H9 (cell line): Measurements from ENCODE around the gene CCNF. TPM values are rescaled to one million over a fixed set of nuclear protein-coding genes. Genes with fewer than 3 reads are reported as not detected.

Experiments
- DNase-seq: peaks from one replicate; pipeline ENCODE4 v3.0.0-alpha.2; 2017
- H2AFZ ChIP-seq: one replicate; pipeline ENCODE4 v1.6.1; 2013; ENCODE audit warnings: mild to moderate bottlenecking, low read length, control low read depth, moderate library complexity
- H2AK5ac ChIP-seq: 2 replicates; pipeline ENCODE4 v1.6.1; 2013; ENCODE audit warnings: low read length, control low read depth, mixed read lengths; ENCODE audit not compliant: insufficient read length
- H2BK120ac ChIP-seq: one replicate; pipeline ENCODE4 v1.6.1; 2013; ENCODE audit warnings: low read depth, mild to moderate bottlenecking, low read length, control low read depth, inconsistent platforms; ENCODE audit not compliant: poor library complexity, severe bottlenecking
- H2BK12ac ChIP-seq: 2 replicates; pipeline ENCODE4 v1.6.1; 2013; ENCODE audit warnings: low read length, control low read depth, mixed read lengths, low read depth; ENCODE audit not compliant: insufficient read length
- H2BK15ac ChIP-seq: 2 replicates; pipeline ENCODE4 v1.6.1; 2013; ENCODE audit warnings: low read depth, low read length, control low read depth
- H2BK20ac ChIP-seq: one replicate; pipeline ENCODE4 v1.6.1; 2013; ENCODE audit warnings: low read depth, mild to moderate bottlenecking, low read length, control low read depth, inconsistent platforms; ENCODE audit not compliant: poor library complexity, severe bottlenecking
- H2BK5ac ChIP-seq: 2 replicates; pipeline ENCODE4 v1.6.1; 2013; ENCODE audit warnings: low read length, control low read depth, mixed read lengths; ENCODE audit not compliant: insufficient read length
- H3K14ac ChIP-seq: 2 replicates; pipeline ENCODE4 v1.6.1; 2013; ENCODE audit warnings: low read length, control low read depth; ENCODE audit not compliant: insufficient read depth
- H3K18ac ChIP-seq: 2 replicates; pipeline ENCODE4 v1.6.1; 2013; ENCODE audit warnings: low read depth, mild to moderate bottlenecking, mixed read lengths, low read length, control low read depth; ENCODE audit not compliant: insufficient read length
- H3K23ac ChIP-seq: 2 replicates; pipeline ENCODE4 v1.6.1; 2013; ENCODE audit warnings: low read length, control low read depth, mixed read lengths, low read depth; ENCODE audit not compliant: insufficient read length
- H3K23me2 ChIP-seq: 2 replicates; pipeline ENCODE4 v1.6.1; 2013; ENCODE audit warnings: low read depth, mild to moderate bottlenecking, mixed read lengths, low read length, control low read depth; ENCODE audit not compliant: insufficient read length, poor library complexity, severe bottlenecking
- H3K27ac ChIP-seq: 2 replicates; pipeline ENCODE4 v1.5.1; 2013; ENCODE audit warnings: low read length, control low read depth, mixed read lengths, low read depth; ENCODE audit not compliant: insufficient read length
- H3K27me3 ChIP-seq: 2 replicates; pipeline ENCODE4 v1.6.1; 2013; ENCODE audit warnings: low read length, control low read depth, inconsistent platforms; ENCODE audit not compliant: insufficient read depth
- H3K4ac ChIP-seq: 2 replicates; pipeline ENCODE4 v1.6.1; 2013; ENCODE audit warnings: low read depth, mild to moderate bottlenecking, control low read depth, inconsistent platforms, low read length, moderate library complexity
- H3K4me1 ChIP-seq: 2 replicates; pipeline ENCODE4 v1.6.1; 2013; ENCODE audit warnings: low read length, control low read depth, inconsistent platforms; ENCODE audit not compliant: insufficient read depth
- H3K4me2 ChIP-seq: 2 replicates; pipeline ENCODE4 v1.6.1; 2013; ENCODE audit warnings: low read length, control low read depth, mixed read lengths; ENCODE audit not compliant: insufficient read length, insufficient read depth
- H3K56ac ChIP-seq: 2 replicates; pipeline ENCODE4 v1.6.1; 2013; ENCODE audit warnings: low read depth, mild to moderate bottlenecking, mixed read lengths, low read length, control low read depth; ENCODE audit not compliant: insufficient read length
- H3K79me1 ChIP-seq: 2 replicates; pipeline ENCODE4 v1.6.1; 2013; ENCODE audit warnings: low read depth, mild to moderate bottlenecking, moderate library complexity, low read length, control low read depth, inconsistent platforms; ENCODE audit not compliant: insufficient read depth, poor library complexity, severe bottlenecking
- H3K79me2 ChIP-seq: 2 replicates; pipeline ENCODE4 v1.6.1; 2013; ENCODE audit warnings: low read length, control low read depth, inconsistent platforms; ENCODE audit not compliant: insufficient read depth
- H3K9ac ChIP-seq: 2 replicates; pipeline ENCODE4 v1.6.1; 2013; ENCODE audit warnings: low read length, control low read depth, mixed read lengths; ENCODE audit not compliant: insufficient read length; ENCODE audit errors: extremely low read depth
- H3K9me3 ChIP-seq: one replicate; pipeline ENCODE4 v1.6.1; 2013; ENCODE audit warnings: low read depth, low read length, inconsistent platforms; ENCODE audit not compliant: control insufficient read depth
- H3T11ph ChIP-seq: one replicate; pipeline ENCODE4 v1.6.1; 2013; ENCODE audit warnings: mild to moderate bottlenecking, low read length, control low read depth, inconsistent platforms
- H4K20me1 ChIP-seq: one replicate; pipeline ENCODE4 v1.6.1; 2013; ENCODE audit not compliant: control insufficient read depth, insufficient read length, insufficient read depth
- H4K5ac ChIP-seq: 2 replicates; pipeline ENCODE4 v1.6.1; 2013; ENCODE audit warnings: low read depth, mild to moderate bottlenecking, mixed read lengths, low read length, control low read depth; ENCODE audit not compliant: insufficient read length
- H4K8ac ChIP-seq: replicated peaks from 2 replicates; pipeline ENCODE4 v1.6.1; 2013; ENCODE audit warnings: low read length, control low read depth, mixed read lengths, low read depth; ENCODE audit not compliant: insufficient read length
- H4K91ac ChIP-seq: 2 replicates; pipeline ENCODE4 v1.6.1; 2013; ENCODE audit warnings: low read depth, mild to moderate bottlenecking, moderate library complexity, mixed read lengths, low read length, control low read depth; ENCODE audit not compliant: insufficient read length
- H3K27ac Mint-ChIP-seq, 3 experiments: 2 replicates in 2 of 3; 3 replicates in 1 of 3; pipeline ENCODE4 v1.8.0; 2020 to 2021; ENCODE audit warnings: mixed read lengths in 3 of 3, mild to moderate bottlenecking in 1 of 3, moderate library complexity in 1 of 3
- H3K27me3 Mint-ChIP-seq: 2 replicates; pipeline ENCODE4 v1.8.0; 2021; ENCODE audit warnings: low read depth, mild to moderate bottlenecking, moderate library complexity, mixed read lengths
- H3K36me3 Mint-ChIP-seq, 3 experiments: 2 replicates in 2 of 3; 3 replicates in 1 of 3; pipeline ENCODE4 v1.8.0; 2020 to 2021; ENCODE audit warnings: low read depth in 3 of 3, mixed read lengths in 3 of 3; ENCODE audit not compliant: insufficient read depth in 1 of 3
- H3K4me1 Mint-ChIP-seq, 2 experiments: 2 replicates each; pipeline ENCODE4 v1.8.0; 2020; ENCODE audit warnings: mixed read lengths in 2 of 2
- H3K4me3 Mint-ChIP-seq, 2 experiments: 2 replicates in 1 of 2; 3 replicates in 1 of 2; pipeline ENCODE4 v1.8.0; 2020 to 2021; ENCODE audit warnings: mild to moderate bottlenecking in 2 of 2, mixed read lengths in 2 of 2, moderate library complexity in 1 of 2
- H3K9me3 Mint-ChIP-seq, 2 experiments: 2 replicates in 1 of 2; 3 replicates in 1 of 2; pipeline ENCODE4 v1.8.0; 2020; ENCODE audit warnings: mild to moderate bottlenecking in 2 of 2, mixed read lengths in 2 of 2, moderate library complexity in 1 of 2
- WGBS: extraction: QIAGEN DNeasy Blood & Tissue Kit; methylation state at CpG from one replicate; pipeline ENCODE4 v1.1.7; 2013; ENCODE audit warnings: missing lambda C conversion rate, low lambda C conversion rate, mixed read lengths; ENCODE audit not compliant: insufficient read length; ENCODE audit errors: extremely low coverage; 5-methylcytosine and 5-hydroxymethylcytosine counted together
- total RNA-seq: library from RNA; stranded (reverse); gene quantifications from 2 replicates; pipeline ENCODE4 v1.2.1, GENCODE V29; 2021
- TF ChIP-seq, protein P1 (sequence below): fragments of 200-600 bp; sonication (generic); conservative IDR thresholded peaks from 3 replicates; pipeline ENCODE4 v1.8.0; 2021; ENCODE audit warnings: antibody characterized with exemption, mild to moderate bottlenecking

Gene CCNF
- total RNA-seq, 1 experiment from 2014 or later, result 61.6 TPM

DNA sequence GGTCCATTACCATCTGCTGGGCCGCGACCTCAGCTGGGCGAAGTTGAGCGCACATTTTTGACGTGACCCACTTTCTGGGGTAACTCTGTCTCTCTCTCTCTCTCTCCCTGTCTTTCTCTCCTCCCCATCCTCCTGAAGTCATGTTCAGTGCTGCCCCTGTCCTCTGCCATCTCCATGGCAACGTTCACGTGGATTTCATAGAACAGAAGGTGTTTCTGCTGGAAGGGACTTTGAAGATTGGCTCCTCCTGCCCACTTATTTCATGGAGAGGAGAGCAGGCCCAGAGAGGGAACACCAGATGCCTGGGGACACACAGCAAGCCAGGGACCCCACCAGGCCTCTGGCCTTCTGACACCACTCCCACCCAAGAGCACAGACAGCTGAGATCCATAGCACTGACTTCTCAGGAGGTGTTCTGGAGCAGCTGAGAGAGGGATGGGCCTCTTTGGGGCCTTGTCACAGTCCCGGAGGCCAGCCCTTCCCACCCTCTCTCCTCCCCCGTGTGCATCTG lies 4.2 kb upstream of the CCNF start:
- Histone ChIP-seq H3K4me1 (no peaks in the 10 kb centered on the region), H2BK12ac (no peak overlapping the region), H3K4ac (no peak overlapping the region), H2AK5ac (no peak overlapping the region), H3K9ac (no peak overlapping the region), H3K79me1 (no peaks in the 10 kb centered on the region), H3K18ac (no peak overlapping the region), H2AFZ (no peak overlapping the region), H2BK15ac (no peak overlapping the region), H2BK120ac (no peak overlapping the region), H2BK20ac (no peak overlapping the region), H3K79me2 (no peaks in the 10 kb centered on the region; the same call in 1 of the 2 replicates), H3K27me3 (no peaks in the 10 kb centered on the region; the same call in 1 of the 2 replicates), H4K5ac (no peak overlapping the region), H3K56ac (no peak overlapping the region), H2BK5ac (no peak overlapping the region), H4K91ac (no peak overlapping the region), H4K20me1 (no peaks in the 10 kb centered on the region), H3K9me3 (no peaks in the 10 kb centered on the region), H3K23ac (no peak overlapping the region), H3K23me2 (peaks cover 12% of the 10 kb centered on the region), H3T11ph (no peak overlapping the region), H3K4me2 (no peak overlapping the region), H3K27ac (no peak overlapping the region), H3K14ac (no peak overlapping the region), H4K8ac (no peak overlapping the region)
- no CpG with 5 or more reads among the region's 9 CpGs for WGBS
- Mint-ChIP-seq H3K4me1 (peaks cover 15 to 17% of the 10 kb centered on the region in 2 experiments), H3K4me3 (no peak overlapping the region), H3K36me3 (peaks cover 2 to 3% (median 2%) of the 10 kb centered on the region in 3 experiments; a peak in 3 of 7 replicates), H3K27me3 (peaks cover 19% of the 10 kb centered on the region), H3K9me3 (no peaks in the 10 kb centered on the region), H3K27ac (no peak overlapping the region)
- DNase-seq, result no peak
- TF ChIP-seq, protein P1, sequence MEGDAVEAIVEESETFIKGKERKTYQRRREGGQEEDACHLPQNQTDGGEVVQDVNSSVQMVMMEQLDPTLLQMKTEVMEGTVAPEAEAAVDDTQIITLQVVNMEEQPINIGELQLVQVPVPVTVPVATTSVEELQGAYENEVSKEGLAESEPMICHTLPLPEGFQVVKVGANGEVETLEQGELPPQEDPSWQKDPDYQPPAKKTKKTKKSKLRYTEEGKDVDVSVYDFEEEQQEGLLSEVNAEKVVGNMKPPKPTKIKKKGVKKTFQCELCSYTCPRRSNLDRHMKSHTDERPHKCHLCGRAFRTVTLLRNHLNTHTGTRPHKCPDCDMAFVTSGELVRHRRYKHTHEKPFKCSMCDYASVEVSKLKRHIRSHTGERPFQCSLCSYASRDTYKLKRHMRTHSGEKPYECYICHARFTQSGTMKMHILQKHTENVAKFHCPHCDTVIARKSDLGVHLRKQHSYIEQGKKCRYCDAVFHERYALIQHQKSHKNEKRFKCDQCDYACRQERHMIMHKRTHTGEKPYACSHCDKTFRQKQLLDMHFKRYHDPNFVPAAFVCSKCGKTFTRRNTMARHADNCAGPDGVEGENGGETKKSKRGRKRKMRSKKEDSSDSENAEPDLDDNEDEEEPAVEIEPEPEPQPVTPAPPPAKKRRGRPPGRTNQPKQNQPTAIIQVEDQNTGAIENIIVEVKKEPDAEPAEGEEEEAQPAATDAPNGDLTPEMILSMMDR, result no peak
